NB4 (cell line): ENCODE data around the gene B3GALNT2.
"Not testable (repeated sequence)": the region's sequence is repeated elsewhere in the genome, so short reads cannot be mapped to it uniquely, and the experiment has no call there.

ENCODE experiments used
- CTCF ChIP-seq: IDR thresholded peaks from one replicate; pipeline ENCODE4 v1.5.1; 2012; ENCODE audit warnings: low read depth, low read length
- POLR2A ChIP-seq: IDR thresholded peaks from 2 replicates; pipeline ENCODE4 v1.6.1; 2011; ENCODE audit warnings: mild to moderate bottlenecking; ENCODE audit not compliant: insufficient read length; ENCODE audit errors: extremely low read depth

DNA sequence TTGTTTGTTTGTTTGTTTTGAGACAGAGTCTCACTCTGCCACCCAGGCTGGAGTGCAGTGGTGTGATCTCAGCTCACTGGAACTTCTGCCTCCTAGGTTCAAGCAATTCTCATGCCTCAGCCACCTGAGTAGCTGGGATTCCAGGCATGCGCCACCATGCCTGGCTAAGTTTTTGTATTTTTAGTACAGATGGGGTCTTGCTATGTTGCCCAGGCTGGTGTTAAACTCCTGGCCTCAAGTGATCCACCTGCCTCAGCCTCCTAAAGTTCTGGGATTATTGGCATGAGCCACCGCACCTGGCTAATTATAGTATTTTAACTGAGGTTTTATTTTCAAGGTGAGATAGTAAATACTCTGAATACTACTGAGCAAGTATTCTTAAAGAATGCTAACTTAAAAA, 34.4 kb downstream of the B3GALNT2 start:
- TF ChIP-seq CTCF, POLR2A: not testable (repeated sequence)
